Activated T-cell treated with anti-CD3 and anti-CD28 coated beads for 24 hours (primary cell): ENCODE results near the gene MPPED1.

Source experiments
- DNase-seq: peaks from one replicate; pipeline ENCODE4 v3.0.0-alpha.2; 2020; ENCODE audit warnings: low read depth

Gene MPPED1

GRCh38 chr22:43447380-43447779 lies 35.6 kb downstream of the MPPED1 start:
- no peak for DNase-seq

- no peak for DNase-seq
These were observed 36.2 kb downstream of the MPPED1 start for GRCh38 chr22:43448048-43448447.

- no peak for DNase-seq
These were observed 37.5 kb downstream of the MPPED1 start for GRCh38 chr22:43449205-43449830.

GRCh38 chr22:43449831-43450225 lies 38.0 kb downstream of the MPPED1 start:
- DNase-seq: no peak

- no peak for DNase-seq
These were observed 39.7 kb downstream of the MPPED1 start for GRCh38 chr22:43451371-43452050.

- no peak for DNase-seq
These were observed 44.0 kb downstream of the MPPED1 start for GRCh38 chr22:43455846-43456245.

GRCh38 chr22:43457002-43457401 lies 45.2 kb downstream of the MPPED1 start:
- DNase-seq: no peak

GRCh38 chr22:43462701-43463100 lies 50.9 kb downstream of the MPPED1 start:
- no peak for DNase-seq

GRCh38 chr22:43464809-43465208 lies 53.0 kb downstream of the MPPED1 start:
- no peak for DNase-seq

- DNase-seq: no peak
These were observed 53.6 kb downstream of the MPPED1 start for GRCh38 chr22:43465291-43466015.

- no peak for DNase-seq
These were observed 54.9 kb downstream of the MPPED1 start for GRCh38 chr22:43466710-43467109.

- no peak for DNase-seq
These were observed 55.6 kb downstream of the MPPED1 start for GRCh38 chr22:43467216-43467940.

GRCh38 chr22:43470253-43470652 lies 58.4 kb downstream of the MPPED1 start:
- DNase-seq: no peak

- DNase-seq: no peak
These were observed 59.2 kb downstream of the MPPED1 start for GRCh38 chr22:43470941-43471585.

- no peak for DNase-seq
These were observed 59.9 kb downstream of the MPPED1 start for GRCh38 chr22:43471606-43472135.

- no peak for DNase-seq
These were observed 61.2 kb downstream of the MPPED1 start for GRCh38 chr22:43473031-43473430.

- no peak for DNase-seq
These were observed 61.6 kb downstream of the MPPED1 start for GRCh38 chr22:43473441-43473840.

GRCh38 chr22:43474161-43475101 lies 62.6 kb downstream of the MPPED1 start:
- no peak for DNase-seq

GRCh38 chr22:43475549-43476076 lies 63.8 kb downstream of the MPPED1 start:
- DNase-seq: no peak

- no peak for DNase-seq
These were observed 64.5 kb downstream of the MPPED1 start for GRCh38 chr22:43476341-43476740.
